Esophagus muscularis mucosa (tissue), 3 donors: ENCODE data around the gene TSPAN17.

ENCODE experiments used
- POLR2A ChIP-seq: fragments of 450-650 bp; IDR thresholded peaks from one replicate; pipeline ENCODE4 v1.6.1; 2017; ENCODE audit warnings: antibody characterized with exemption, moderate library complexity, mild to moderate bottlenecking, low read depth
- TF ChIP-seq, protein P1 (sequence below), 3 experiments: fragments of 200-600 bp in 2 of 3; fragments of 450-650 bp in 1 of 3; sonication (generic) in 2 of 3; IDR thresholded peaks; one replicate each; pipeline ENCODE4 v1.5.1; 2017 to 2019; ENCODE audit warnings: antibody characterized with exemption in 3 of 3, mild to moderate bottlenecking in 2 of 3, moderate library complexity in 1 of 3

- TF ChIP-seq, protein P1, sequence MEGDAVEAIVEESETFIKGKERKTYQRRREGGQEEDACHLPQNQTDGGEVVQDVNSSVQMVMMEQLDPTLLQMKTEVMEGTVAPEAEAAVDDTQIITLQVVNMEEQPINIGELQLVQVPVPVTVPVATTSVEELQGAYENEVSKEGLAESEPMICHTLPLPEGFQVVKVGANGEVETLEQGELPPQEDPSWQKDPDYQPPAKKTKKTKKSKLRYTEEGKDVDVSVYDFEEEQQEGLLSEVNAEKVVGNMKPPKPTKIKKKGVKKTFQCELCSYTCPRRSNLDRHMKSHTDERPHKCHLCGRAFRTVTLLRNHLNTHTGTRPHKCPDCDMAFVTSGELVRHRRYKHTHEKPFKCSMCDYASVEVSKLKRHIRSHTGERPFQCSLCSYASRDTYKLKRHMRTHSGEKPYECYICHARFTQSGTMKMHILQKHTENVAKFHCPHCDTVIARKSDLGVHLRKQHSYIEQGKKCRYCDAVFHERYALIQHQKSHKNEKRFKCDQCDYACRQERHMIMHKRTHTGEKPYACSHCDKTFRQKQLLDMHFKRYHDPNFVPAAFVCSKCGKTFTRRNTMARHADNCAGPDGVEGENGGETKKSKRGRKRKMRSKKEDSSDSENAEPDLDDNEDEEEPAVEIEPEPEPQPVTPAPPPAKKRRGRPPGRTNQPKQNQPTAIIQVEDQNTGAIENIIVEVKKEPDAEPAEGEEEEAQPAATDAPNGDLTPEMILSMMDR (IDR thresholded peaks at IDR 0.05) = no peak
- TF ChIP-seq POLR2A = no peak
Observed at GRCh38 chr5:176679365-176680225, 32.3 kb downstream of the TSPAN17 start.
